Measurements from ENCODE around the gene SORL1.

SORL1 gene

DNA sequence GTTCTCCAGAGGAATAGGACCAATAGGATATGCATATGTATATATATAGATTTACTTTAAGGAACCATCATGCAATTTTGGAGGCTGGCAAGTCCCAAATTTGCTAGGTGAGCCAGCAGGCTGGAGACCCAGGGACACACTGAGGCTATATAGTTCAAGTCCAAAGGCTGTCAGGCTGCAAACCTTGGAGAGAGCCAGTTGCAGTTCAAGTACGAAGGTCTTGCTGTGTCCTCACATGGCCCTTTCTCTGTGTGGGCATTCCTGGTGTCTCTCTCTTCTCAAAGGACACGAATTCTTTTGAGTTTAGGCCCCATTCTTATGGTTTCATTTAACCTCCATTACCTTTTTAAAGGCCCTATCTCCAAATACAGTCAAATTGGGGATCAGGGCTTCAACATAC, 135.1 kb downstream of the SORL1 start:
- no peak for DNase-seq (ENCODE audit: low spot score)

DNA sequence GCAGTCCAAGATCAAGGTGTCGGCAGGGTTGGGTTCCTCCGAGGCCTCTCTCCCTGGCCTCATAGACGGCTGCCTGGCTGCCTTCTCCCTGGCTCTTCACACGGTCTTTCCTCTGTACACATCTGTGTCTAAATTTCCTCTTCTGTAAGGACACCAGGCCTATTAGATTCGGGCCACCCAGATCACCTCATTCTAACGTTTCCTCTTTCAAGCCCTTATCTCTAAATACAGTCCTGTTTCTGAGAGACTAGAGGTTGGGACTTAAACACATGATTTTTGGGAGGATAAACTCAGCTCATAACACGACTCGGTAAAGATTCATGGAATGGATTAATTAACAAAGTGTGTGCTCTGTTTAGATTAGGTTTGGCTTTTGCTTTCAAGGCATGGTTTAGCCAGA, 136.6 kb downstream of the SORL1 start:
- no peak for DNase-seq (ENCODE audit: low spot score)

DNA sequence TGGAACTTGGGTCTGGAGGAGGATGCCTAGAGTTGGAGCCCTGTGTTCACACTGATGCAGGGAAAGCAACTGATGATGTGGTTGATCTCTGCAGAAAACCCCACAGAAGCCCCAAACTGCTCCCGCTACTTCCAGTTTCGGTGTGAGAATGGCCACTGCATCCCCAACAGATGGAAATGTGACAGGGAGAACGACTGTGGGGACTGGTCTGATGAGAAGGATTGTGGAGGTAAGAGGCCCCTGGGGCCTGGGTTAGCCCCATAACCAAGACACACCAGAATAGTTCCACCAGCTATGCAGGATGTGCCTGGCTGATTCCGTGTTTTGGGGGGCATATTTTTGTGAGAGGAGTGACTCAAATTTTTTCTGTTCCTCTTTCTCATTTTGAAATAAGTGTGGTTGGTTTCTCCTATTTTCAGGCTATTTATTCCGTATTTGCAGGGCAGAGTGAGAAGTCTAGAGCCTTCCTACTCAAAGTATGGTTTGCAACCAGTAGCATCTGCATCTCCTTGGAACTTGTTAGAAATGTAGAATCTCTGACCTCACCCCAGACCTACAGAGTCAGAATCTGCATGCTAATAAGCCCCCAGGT, 137.9 kb downstream of the SORL1 start:
- DNase-seq (ENCODE audit: low spot score), result no peak

DNA sequence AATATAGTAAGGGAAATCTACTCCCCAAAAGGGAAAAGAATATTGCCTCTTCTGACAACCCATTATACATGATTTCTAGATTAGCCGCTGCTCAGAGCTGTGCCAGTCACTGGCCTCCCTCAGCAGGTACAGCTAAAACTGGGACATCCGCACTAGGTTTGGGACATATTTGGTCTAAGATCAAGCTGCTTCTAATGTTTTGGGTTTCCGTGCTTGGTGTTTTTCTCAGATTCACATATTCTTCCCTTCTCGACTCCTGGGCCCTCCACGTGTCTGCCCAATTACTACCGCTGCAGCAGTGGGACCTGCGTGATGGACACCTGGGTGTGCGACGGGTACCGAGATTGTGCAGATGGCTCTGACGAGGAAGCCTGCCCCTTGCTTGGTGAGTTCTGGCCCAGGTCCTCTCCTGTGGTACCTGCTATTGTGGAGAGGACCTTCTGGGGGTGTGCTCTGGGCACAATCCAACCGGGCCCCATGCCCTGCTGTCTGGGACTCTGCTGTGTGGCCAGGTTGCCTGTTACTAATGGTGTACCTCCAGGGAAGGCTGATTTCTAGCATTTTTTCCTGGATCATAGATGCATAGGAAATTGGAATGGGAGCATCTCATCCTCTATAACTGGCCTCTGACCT, 138.8 kb downstream of the SORL1 start:
- DNase-seq (ENCODE audit: low spot score), result no peak

DNA sequence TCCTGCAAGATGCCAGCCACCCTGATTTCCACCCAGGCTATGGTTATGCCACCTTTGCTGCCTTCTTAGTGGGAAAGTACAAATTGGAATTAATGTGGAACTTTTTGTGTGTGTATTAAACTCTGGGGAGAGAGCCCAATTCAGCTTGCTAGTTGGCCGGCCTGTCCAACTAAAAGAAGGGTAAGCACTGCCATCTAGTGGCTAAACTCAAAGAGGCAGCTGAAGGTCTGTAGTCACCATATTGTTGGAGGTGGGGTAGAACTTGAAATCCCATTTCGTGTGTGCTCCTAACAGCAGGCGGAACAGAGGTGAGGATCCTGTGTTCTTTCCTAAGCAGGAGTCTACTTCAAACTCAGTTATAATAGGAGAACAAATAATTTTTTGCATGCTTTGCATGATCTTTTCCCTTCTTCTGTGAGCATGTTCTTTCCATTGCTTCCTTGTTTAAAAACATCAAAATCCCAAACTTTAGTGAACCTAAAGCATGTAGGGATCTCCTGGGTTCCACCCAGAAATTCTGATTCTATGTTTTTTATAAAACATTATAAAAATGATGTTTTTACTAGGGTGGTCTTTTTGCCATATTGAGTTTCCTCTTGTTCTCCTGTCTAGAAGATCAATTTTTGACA, 139.4 kb downstream of the SORL1 start:
- peak; percentile 86 for DNase-seq (ENCODE audit: low spot score)

DNA sequence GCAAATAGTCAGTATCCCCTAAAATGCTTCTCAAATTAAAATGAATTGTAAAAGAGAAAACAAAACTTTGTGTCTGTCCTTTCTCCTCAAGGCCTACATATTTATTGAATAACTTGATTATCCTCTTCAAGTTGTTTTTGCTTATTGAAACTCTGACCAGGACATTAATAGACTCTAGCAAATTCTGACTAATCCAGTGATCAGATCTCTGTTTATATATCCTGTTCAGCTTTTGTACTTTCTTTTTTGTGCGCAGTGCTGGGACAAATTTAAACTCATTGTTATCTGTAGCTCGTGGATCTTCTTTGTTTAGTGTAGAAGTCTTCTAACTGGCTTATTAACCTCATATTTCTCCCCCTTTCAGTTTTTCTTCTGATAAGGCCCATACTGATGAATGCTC, 140.6 kb downstream of the SORL1 start:
- no peak for DNase-seq (ENCODE audit: low spot score)

DNA sequence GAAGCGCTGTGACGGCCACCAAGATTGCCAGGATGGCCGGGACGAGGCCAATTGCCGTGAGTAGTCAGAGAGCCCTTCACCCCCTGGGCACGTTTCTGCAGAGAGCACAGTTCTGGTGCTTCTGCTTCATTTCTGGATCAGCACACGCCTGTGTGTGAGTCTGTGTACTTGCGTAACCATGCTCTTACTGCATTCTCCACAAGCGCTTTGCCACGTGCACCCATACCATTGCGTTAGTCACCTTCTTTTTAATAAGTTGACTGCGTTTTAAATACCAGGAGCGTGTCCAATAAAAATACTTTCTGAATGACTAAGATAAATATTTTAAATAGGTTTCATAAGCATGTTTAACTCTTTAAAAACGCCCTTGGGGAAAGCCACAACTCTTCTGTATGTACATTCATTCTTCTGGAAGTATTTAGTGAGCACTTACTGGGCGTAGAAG, 143.6 kb downstream of the SORL1 start:
- DNase-seq (ENCODE audit: low spot score), result peak; percentile 93

DNA sequence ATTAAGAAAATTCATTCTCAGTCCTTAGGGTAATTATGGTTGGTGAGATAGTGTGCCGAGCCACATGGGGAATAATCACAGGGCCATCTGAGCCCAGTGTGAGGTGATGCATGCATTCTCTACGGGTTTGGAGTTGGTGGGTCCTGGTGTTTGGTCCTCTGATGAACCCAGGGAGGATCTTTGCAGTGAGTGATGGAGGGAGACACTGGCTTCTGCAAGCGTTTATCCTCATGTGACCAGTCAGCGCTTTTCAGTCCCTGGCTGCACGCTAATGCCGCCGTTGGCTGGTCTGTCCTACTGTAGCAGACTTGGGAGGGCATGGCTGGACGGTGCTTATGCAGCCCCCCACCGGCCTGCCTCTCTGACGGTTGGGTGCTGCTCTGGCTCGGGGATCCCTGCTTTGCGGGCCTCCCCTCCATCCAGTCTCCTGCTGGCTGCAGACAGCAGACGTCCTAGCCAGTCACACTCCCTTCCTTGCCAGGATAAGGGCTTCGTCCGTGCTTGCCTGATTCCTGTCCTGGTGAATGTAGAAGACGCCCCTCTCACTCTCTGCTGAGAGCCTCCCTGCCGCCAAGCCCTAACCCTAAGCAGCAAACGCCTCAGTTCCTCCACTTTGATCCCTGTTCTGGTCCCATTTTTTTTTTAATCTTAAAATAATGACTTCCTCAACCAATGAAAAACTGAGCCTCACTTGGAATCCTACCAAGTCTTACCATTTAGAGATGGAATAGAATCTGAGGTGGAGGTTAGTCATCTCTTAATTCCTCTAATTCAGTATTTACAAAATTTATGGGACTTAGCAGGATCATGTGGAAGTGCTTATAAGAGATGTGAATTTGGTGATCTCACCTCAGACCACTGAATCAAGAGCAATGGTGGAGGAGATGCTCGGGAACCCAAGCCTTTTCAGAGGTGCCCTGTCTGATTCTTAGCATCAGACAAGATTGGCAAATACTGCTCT, 144.4 kb downstream of the SORL1 start:
- peak; percentile 15 for DNase-seq (ENCODE audit: low spot score)

DNA sequence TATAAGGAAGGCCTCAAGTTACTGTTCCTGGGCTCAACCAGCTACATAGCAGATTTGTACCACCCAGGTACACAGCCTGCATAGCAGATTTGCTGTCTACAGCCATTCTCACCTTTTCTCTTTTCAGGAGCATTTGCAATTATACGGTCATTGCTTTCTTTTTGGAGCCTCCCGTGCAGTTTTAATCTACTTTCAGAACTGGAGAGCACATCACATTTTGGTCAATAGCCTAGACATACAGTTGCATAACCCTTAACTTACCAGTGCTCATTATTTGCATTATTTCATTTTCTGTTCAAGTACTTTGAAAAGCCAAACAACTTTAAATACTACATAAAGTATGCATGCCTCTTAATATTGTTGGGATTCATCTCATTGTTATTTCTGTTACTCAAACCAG, 151.2 kb downstream of the SORL1 start:
- DNase-seq (ENCODE audit: low spot score), result no peak

DNA sequence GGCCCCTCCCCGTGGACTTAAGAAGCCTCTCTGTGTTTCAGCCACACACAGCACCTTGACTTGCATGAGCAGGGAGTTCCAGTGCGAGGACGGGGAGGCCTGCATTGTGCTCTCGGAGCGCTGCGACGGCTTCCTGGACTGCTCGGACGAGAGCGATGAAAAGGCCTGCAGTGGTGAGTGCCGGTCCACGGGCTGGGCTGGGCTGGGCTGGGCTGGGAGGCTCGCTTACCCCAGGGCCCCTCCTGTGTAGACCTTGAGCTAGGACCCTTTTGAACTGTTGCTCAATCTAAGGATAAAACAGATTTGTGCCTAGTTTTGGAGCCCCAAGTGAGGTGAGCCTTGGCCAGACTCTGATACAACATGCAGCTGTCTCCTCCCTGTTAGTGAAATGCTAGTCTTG, 152.0 kb downstream of the SORL1 start:
- DNase-seq (ENCODE audit: low spot score), result no peak

DNA sequence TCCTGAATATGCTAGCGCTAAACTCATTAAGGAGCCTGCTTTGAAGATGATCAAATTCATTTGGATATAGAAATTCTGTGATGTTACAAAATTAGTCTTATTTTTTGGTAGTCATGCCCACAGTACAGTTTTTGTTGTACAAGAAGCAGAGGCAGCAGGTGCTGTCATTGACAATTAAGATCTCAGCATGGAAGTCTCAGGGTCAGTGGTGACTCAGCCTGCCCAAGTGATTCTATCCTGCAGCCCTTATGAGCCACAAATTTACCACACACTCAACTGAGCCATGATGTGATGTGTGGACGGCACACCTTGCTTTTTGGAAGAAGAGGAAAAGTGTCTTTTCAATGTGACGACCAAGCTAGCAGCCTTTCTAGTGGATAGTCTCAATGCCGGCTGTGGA, 154.2 kb downstream of the SORL1 start:
- DNase-seq (ENCODE audit: low spot score), result no peak

DNA sequence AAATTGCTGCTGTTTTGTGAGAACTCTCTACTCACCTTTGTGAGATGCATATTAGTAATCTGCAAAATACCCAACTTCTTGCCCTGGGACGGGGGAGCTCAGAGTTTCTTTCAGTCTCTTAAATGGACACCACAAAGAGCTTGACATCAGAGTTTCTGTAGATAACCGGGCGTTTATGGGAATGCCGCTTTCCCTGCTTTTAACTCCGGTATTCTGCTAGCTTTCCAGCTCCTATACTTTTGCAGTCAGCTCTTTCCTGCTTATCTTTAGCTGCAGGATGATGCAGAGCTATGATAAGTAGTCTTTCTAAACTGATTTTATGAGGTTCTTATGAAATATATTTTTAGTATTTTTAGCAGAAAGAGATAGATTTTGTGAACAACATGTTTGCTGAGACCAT, 155.2 kb downstream of the SORL1 start:
- DNase-seq (ENCODE audit: low spot score), result no peak

DNA sequence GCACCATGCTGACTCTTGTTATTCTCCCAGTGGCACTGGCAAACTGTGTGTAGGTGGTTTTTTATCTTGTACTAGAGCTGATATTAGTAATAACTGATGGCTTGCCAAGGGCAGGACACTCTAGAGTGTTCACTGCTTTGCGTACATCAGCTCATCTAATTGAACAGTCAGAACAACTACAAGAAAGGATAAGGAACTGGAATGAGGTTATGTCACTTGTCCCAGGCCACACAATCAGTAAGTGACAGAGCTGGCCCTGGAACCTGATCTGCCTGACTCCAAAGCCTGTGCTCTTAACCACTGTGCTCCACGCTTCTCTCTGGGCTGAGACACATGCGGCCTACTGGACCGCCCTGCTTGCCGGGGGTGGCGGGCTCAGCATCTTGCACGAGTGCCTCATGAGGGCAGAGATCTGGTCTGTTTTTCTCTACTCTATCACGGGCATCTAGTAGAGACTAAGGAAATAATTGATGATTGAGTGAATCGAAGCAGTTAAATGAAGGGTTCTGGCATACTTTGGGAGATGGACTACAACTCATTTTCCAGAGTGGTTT, 156.5 kb downstream of the SORL1 start:
- DNase-seq (ENCODE audit: low spot score), result no peak

DNA sequence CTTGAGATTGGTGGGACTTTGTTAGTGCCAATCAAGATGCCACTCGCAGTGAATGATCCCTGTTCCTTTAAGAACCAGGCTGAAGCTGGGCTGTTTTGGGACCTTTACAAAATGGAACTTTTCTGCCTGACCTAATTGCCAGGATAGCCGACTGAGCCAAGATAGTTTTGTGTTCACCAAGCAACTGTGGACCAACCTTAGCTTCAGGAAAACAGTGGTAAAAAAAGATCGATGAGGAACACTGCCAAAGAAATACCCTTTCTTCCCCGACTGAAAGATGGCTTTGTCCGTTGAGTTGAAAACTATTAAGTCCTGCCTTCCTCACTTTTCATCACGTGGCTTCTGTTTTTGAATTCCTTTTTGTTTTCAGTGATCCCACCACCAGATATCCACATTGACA, 158.6 kb downstream of the SORL1 start:
- DNase-seq (ENCODE audit: low spot score), result no peak

DNA sequence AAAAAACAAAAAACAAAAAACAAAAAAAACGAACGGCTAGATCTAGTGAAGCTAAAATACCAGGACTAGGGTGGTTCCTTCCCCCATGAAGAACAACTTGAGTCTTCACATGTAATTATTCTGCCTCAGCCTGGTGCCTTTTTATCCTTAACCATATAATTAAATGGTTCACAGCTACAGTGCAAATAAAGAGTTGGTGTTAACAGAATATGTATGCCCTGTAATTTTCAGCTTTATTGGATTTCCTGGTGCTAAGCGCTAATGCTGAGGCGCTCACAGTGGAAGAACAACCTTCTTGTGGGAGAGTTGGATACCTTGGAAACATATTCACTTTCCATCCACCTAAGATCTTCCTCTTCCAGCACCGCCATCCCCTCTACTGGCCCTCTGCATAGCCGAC, 159.1 kb downstream of the SORL1 start:
- DNase-seq (ENCODE audit: low spot score), result no peak

DNA sequence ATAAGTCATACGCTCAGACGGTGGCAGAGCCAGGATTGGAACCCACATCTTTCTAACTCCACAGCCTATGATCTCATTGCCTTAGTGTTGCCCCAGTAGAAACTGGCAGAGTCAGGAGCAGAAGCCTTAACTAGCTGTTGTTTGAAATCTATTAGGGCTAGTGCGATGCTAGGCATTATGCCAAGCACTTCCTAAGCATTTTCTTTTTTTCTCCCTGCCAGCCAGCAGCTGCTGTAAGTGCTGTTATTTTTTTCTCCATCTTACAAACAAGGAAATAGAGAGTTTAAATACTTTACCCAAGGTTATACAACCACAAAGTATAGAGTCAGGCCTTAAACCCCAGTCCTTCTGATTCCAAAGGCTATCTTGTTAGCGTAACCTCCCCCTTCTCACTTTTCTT, 161.6 kb downstream of the SORL1 start:
- DNase-seq (ENCODE audit: low spot score), result no peak

DNA sequence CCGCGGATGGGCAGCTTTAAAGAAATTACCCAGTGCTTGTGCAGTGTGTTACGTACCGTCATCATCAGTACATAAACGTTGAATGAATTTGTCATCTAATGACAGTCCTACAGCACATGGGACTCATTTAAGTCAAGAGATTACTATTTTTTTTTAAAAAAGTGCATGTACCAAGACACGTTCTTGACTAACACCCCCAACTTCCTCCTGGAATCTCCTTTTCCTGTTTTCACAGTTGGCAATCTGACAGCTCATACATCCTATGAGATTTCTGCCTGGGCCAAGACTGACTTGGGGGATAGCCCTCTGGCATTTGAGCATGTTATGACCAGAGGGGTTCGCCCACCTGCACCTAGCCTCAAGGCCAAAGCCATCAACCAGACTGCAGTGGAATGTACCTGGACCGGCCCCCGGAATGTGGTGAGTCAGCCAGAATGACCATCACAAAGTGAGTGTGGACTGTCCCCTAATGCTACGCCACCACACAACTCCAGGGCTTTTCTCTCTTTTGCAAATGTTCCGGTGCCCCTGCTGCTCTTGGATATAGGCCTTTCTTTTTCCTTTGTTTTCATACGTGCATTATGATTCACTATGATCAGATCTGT, 162.6 kb downstream of the SORL1 start:
- DNase-seq (ENCODE audit: low spot score), result no peak

DNA sequence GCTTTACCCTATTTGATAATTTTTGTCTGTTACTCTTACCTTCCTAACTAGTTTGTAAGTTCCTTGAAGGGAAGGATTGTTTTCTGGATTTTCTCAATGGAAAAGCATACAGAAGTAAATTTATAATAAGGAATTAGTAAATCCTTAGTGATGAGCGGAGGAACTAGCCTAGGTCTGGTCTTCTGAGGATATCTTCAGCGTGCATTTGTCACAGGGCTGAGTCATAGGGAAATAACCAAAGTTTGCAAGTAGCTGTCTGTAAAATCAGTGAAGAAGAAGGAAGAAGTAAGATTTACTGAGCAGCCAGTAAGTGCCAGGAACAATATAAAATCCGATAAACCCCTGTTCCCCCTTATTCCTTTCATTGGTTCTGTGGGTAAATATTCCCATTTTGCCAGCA, 163.4 kb downstream of the SORL1 start:
- DNase-seq (ENCODE audit: low spot score), result peak; percentile 55

DNA sequence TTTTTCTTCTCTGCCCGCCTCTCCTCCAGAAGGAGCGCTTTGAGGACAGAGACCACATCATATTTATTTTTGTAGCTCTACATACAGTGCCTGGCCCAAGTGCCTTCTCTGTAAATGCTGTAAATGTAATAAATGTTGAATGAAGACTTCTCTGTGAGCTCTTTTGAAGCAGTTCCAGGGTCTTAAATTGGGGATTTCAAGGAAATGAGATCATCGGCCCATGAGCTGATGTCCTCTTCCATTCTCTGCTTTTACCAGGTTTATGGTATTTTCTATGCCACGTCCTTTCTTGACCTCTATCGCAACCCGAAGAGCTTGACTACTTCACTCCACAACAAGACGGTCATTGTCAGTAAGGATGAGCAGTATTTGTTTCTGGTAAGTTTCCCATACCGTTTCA, 166.4 kb downstream of the SORL1 start:
- DNase-seq (ENCODE audit: low spot score), result no peak

DNA sequence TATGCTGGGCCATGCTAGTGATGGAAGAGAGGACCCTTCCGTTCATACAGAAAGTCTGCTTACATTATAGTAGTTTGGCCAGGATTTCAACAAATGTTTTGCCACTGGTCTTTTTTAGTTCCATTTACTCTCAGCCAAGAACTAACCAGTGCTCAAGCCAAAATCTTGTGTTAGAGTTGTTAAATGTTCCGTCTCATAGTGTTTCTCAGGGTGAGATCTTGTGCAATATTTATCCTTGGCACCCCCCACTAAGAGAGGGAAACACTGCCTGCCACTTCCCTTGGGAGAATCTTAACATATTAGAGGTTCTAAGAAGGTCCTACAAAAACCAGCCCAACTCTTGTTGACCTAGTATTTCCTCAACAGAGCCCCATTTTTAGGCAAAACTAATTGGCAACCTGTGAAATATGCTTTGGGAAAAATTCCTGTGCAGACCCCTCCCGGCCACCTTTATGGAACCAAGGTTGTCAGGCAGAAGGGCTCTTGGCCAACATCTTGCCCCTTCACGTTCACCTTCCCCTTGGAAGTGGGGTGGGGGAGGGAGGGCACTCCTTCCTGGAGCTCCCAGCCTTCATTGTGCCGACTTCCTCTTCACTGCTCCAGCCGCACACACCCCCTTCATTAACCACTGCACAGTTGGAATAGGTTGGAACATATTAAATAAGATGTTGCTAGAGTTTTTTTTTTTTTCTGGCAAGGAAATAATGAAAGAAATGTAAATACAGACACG, 173.8 kb downstream of the SORL1 start:
- DNase-seq (ENCODE audit: low spot score), result no peak

DNA sequence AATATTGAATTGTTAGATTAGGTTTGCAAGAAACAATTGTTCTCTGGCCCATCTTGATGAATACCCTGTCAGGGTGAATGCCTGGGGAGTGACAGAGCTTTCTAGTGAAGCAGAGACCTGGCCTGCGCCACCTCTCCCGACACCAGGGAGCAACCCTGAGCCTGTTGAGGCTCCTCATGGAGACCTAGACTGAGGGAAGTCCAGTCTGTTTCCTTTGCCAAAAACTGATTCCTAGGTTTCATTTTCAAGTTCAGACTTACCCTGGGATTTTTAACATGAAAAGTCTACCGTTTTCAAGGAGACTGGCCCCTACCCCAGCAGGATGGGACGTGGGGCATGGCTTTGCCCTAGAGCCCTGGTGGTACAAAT, 174.4 kb downstream of the SORL1 start:
- DNase-seq (ENCODE audit: low spot score), result no peak
